Fibroblast of lung (primary cell): ENCODE measurements around the gene DDAH2. TPM values are rescaled to one million over a fixed set of nuclear protein-coding genes. Genes with fewer than 3 reads are reported as not detected.

ENCODE experiments used
- DNase-seq, 2 donors: peaks; one replicate each; pipeline versions ENCODE4 v3.0.0 to v3.0.0-alpha.2; 2010; ENCODE audit warnings: low read depth in 2 of 2
- H2AFZ ChIP-seq: 2 replicates; pipeline ENCODE4 v1.5.1; 2012; ENCODE audit warnings: low read length, control low read depth, inconsistent platforms
- H3K27ac ChIP-seq: 2 replicates; pipeline ENCODE4 v1.5.1; 2011; ENCODE audit warnings: low read length, control low read depth; ENCODE audit not compliant: insufficient read depth
- H3K27me3 ChIP-seq: 2 replicates; pipeline ENCODE4 v1.5.1; 2011; ENCODE audit warnings: mild to moderate bottlenecking, low read length; ENCODE audit not compliant: control insufficient read depth, insufficient read depth
- H3K36me3 ChIP-seq: 2 replicates; pipeline ENCODE4 v1.5.1; 2011; ENCODE audit warnings: low read length; ENCODE audit not compliant: control insufficient read depth, insufficient read depth
- H3K4me1 ChIP-seq: 2 replicates; pipeline ENCODE4 v1.5.1; 2011; ENCODE audit warnings: low read length; ENCODE audit not compliant: control insufficient read depth, insufficient read depth; ENCODE audit errors: extremely low read depth
- H3K4me2 ChIP-seq: 2 replicates; pipeline ENCODE4 v1.5.1; 2011; ENCODE audit warnings: low read length, control low read depth; ENCODE audit not compliant: insufficient read depth; ENCODE audit errors: extremely low read depth
- H3K4me3 ChIP-seq, 4 experiments: fragments of 200-600 bp in 1 of 4; sonication (generic) in 1 of 4; replicated peaks in 1 of 4; 2 replicates each; pipeline ENCODE4 v1.5.1; 2011 to 2016; ENCODE audit warnings: low read length in 4 of 4, low read depth in 3 of 4, mild to moderate bottlenecking in 3 of 4, control low read depth in 2 of 4, inconsistent platforms in 1 of 4, mixed read lengths in 1 of 4; ENCODE audit not compliant: insufficient read depth in 1 of 4; ENCODE audit errors: control extremely low read depth in 1 of 4
- H3K79me2 ChIP-seq: 2 replicates; pipeline ENCODE4 v1.5.1; 2012; ENCODE audit warnings: mild to moderate bottlenecking, low read length, inconsistent platforms; ENCODE audit not compliant: control insufficient read depth, insufficient read depth
- H3K9ac ChIP-seq: 2 replicates; pipeline ENCODE4 v1.5.1; 2011; ENCODE audit warnings: mild to moderate bottlenecking, low read length, control low read depth; ENCODE audit not compliant: insufficient read depth
- H3K9me3 ChIP-seq: 2 replicates; pipeline ENCODE4 v1.5.1; 2012; ENCODE audit warnings: low read depth, low read length; ENCODE audit not compliant: control insufficient read depth, insufficient read depth
- H4K20me1 ChIP-seq: 2 replicates; pipeline ENCODE4 v1.5.1; 2011; ENCODE audit warnings: low read length; ENCODE audit not compliant: control insufficient read depth, insufficient read depth; ENCODE audit errors: extremely low read depth
- CTCF ChIP-seq, 2 donors: IDR thresholded peaks in 1 of 2; conservative IDR thresholded peaks in 1 of 2; 1 replicate in 1 of 2; 2 replicates in 1 of 2; pipeline ENCODE4 v1.5.1; 2011 to 2012; ENCODE audit warnings: low read length in 2 of 2, control low read depth in 1 of 2, inconsistent platforms in 1 of 2, low read depth in 1 of 2, mild to moderate bottlenecking in 1 of 2
- EZH2 ChIP-seq: IDR thresholded peaks from 2 replicates; pipeline ENCODE4 v1.5.1; 2012; ENCODE audit warnings: low read length, control low read depth, mild to moderate bottlenecking; ENCODE audit errors: missing control alignments
- polyA plus RNA-seq, 2 donors: library from polyadenylated mRNA; depleted of rRNA in 1 of 2; stranded (reverse) in 1 of 2; unstranded in 1 of 2; fragments of >200 nt; gene quantifications; 2 replicates each; pipeline ENCODE4 v1.2.1, GENCODE V29; 2011 to 2012; ENCODE audit warnings: missing spikeins in 1 of 2
- total RNA-seq: library from RNA; depleted of rRNA; stranded (reverse); fragments of >200 nt; gene quantifications from 2 replicates; pipeline ENCODE4 v1.2.1, GENCODE V29; 2014

The DDAH2 gene
- total and polyA plus RNA-seq, 2 donors (not counting 1 experiment from before 2014, with no cell fraction given), result 42.5 to 119 TPM

GRCh38 chr6:31720196-31720770, 8.8 kb downstream of the DDAH2 start:
- Histone ChIP-seq H3K4me1 (no peaks in the 10 kb centered on the region), H3K4me2 (no peak overlapping the region), H3K36me3 (no peaks in the 10 kb centered on the region), H3K4me3 (no peak overlapping the region), H3K27me3 (peaks cover 3% of the 10 kb centered on the region), H3K9me3 (no peaks in the 10 kb centered on the region), H3K27ac (no peak overlapping the region), H2AFZ (no peak overlapping the region), H3K79me2 (no peaks in the 10 kb centered on the region), H4K20me1 (no peaks in the 10 kb centered on the region), H3K9ac (no peak overlapping the region)
- TF ChIP-seq CTCF (conservative IDR thresholded peaks at IDR 0.05 in 1 of 2, IDR thresholded peaks at IDR 0.05 in 1 of 2; ENCODE audit: low read depth in 1 of 2, low read length in 2 of 2), result no peak
- no peak for TF ChIP-seq EZH2
- DNase-seq, result no peak

- Histone ChIP-seq H3K79me2 (no peaks in the 10 kb centered on the region), H3K9me3 (no peaks in the 10 kb centered on the region), H3K4me3 (no peak overlapping the region), H3K4me2 (no peak overlapping the region), H2AFZ (no peak overlapping the region), H3K27me3 (peaks cover 6% of the 10 kb centered on the region), H4K20me1 (no peaks in the 10 kb centered on the region), H3K27ac (no peak overlapping the region), H3K4me1 (no peaks in the 10 kb centered on the region), H3K36me3 (no peaks in the 10 kb centered on the region), H3K9ac (no peak overlapping the region)
- no peak for DNase-seq
- TF ChIP-seq EZH2 (no peak), CTCF (conservative IDR thresholded peaks at IDR 0.05 in 1 of 2, IDR thresholded peaks at IDR 0.05 in 1 of 2; ENCODE audit: low read depth in 1 of 2, low read length in 2 of 2) (no peak)
Observed at GRCh38 chr6:31719001-31719400, 10.1 kb downstream of the DDAH2 start.

- Histone ChIP-seq H3K9me3 (no peaks in the 10 kb centered on the region), H3K4me2 (no peak overlapping the region), H3K27ac (no peak overlapping the region), H3K4me3 (no peak overlapping the region), H3K79me2 (no peaks in the 10 kb centered on the region), H4K20me1 (no peaks in the 10 kb centered on the region), H3K27me3 (peaks cover 10% of the 10 kb centered on the region), H3K9ac (no peak overlapping the region), H3K4me1 (no peaks in the 10 kb centered on the region), H2AFZ (no peak overlapping the region), H3K36me3 (no peaks in the 10 kb centered on the region)
- no peak for DNase-seq
- TF ChIP-seq CTCF (conservative IDR thresholded peaks at IDR 0.05 in 1 of 2, IDR thresholded peaks at IDR 0.05 in 1 of 2; ENCODE audit: low read depth in 1 of 2, low read length in 2 of 2), result no peak
- TF ChIP-seq EZH2, result no peak
Observed at GRCh38 chr6:31718265-31718664, 10.8 kb downstream of the DDAH2 start.
